ENCODE results near the gene COG5.

DNA sequence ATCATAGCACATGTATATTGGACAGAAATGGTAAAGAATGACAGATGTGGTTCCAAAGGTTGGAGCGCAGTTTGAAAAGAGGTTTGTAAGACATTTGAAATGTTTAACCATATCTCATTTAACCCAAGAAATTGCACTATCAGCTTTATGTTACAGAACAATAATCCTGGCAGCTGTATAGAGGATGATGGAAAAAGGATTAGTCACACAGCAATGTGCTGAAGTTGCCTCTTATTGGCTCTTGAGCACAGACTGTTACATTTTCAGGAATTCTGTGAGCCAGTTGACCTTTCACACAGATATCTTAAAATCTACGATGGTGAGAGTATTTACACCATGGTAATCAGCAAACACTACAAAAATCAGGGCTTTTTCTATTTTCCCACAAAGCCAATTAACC lies 3.9 kb downstream of the COG5 start:
- no peak for TF ChIP-seq RAD21 (IDR thresholded peaks at IDR 0.05)
- TF ChIP-seq, protein P1, sequence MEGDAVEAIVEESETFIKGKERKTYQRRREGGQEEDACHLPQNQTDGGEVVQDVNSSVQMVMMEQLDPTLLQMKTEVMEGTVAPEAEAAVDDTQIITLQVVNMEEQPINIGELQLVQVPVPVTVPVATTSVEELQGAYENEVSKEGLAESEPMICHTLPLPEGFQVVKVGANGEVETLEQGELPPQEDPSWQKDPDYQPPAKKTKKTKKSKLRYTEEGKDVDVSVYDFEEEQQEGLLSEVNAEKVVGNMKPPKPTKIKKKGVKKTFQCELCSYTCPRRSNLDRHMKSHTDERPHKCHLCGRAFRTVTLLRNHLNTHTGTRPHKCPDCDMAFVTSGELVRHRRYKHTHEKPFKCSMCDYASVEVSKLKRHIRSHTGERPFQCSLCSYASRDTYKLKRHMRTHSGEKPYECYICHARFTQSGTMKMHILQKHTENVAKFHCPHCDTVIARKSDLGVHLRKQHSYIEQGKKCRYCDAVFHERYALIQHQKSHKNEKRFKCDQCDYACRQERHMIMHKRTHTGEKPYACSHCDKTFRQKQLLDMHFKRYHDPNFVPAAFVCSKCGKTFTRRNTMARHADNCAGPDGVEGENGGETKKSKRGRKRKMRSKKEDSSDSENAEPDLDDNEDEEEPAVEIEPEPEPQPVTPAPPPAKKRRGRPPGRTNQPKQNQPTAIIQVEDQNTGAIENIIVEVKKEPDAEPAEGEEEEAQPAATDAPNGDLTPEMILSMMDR (IDR thresholded peaks at IDR 0.05; ENCODE audit: low read depth, low read length, missing input control), result no peak
